Psoas muscle (tissue), 8 donors: ENCODE results near the gene PCSK7. TPM values are rescaled to one million over a fixed set of nuclear protein-coding genes. Genes with fewer than 3 reads are reported as not detected.

Experiments used
- ATAC-seq, 4 donors: fragments of 200-7000 bp; cut with Tn5 transposase; one replicate each; pipeline ENCODE4 v1.9.1; 2020; ENCODE audit warnings: moderate library complexity in 3 of 4, mild to moderate bottlenecking in 2 of 4
- DNase-seq, 2 donors: peaks; one replicate each; pipeline ENCODE4 v3.0.0-alpha.2; 2020
- H3K27ac ChIP-seq: fragments of 200-600 bp; one replicate; pipeline ENCODE4 v1.8.0; 2022
- H3K27me3 ChIP-seq, 3 donors: fragments of 200-600 bp in 1 of 3; one replicate each; pipeline versions ENCODE4 v1.6.1 to v1.8.0; 2013 to 2022; ENCODE audit warnings: low read length in 2 of 3, mild to moderate bottlenecking in 2 of 3, moderate library complexity in 1 of 3; ENCODE audit not compliant: insufficient read depth in 3 of 3
- H3K36me3 ChIP-seq, 2 donors: fragments of 200-600 bp in 1 of 2; one replicate each; pipeline versions ENCODE4 v1.6.1 to v1.8.0; 2013 to 2022; ENCODE audit warnings: low read depth in 1 of 2, mild to moderate bottlenecking in 1 of 2, moderate library complexity in 1 of 2; ENCODE audit not compliant: insufficient read depth in 1 of 2
- H3K4me1 ChIP-seq: fragments of 200-600 bp; one replicate; pipeline ENCODE4 v1.8.0; 2022
- H3K4me3 ChIP-seq: fragments of 200-600 bp; one replicate; pipeline ENCODE4 v1.8.0; 2022; ENCODE audit warnings: mild to moderate bottlenecking
- H3K9me3 ChIP-seq: fragments of 200-600 bp; one replicate; pipeline ENCODE4 v1.8.0; 2022
- WGBS, 3 donors: extraction: QIAGEN DNeasy Blood & Tissue Kit; methylation state at CpG; one replicate each; pipeline versions ENCODE4 v1.1.6 to v1.1.7; 2013; 5-methylcytosine and 5-hydroxymethylcytosine counted together
- intact Hi-C, 2 donors: fragments of 100-400 bp; cut with DNase I; formaldehyde crosslinking; loops; one replicate each; pipeline versions ENCODE4 v1.11.0 to v1.14.2; 2022
- polyA plus RNA-seq, 3 donors: library from polyadenylated mRNA; stranded (reverse); fragments of 200-250 nt; gene quantifications; one replicate each; pipeline ENCODE4 v1.2.3, GENCODE V29; 2013
- total RNA-seq, 4 donors: library from RNA; stranded (reverse); fragmentation: NEBNext Ultra II Directional in 2 of 4; extraction: Animal tissue kit (Norgen Biotek cat#: 25700) in 2 of 4; gene quantifications; one replicate each; pipeline versions ENCODE4 v1.2.1 to v1.2.4, GENCODE V29; 2021 to 2023
- TF ChIP-seq, protein P1 (sequence below): fragments of 200-600 bp; IDR thresholded peaks from one replicate; pipeline ENCODE4 v1.8.0; 2022; ENCODE audit warnings: antibody characterized with exemption
- donor health status: healthy with polysubstance abuse.
- donor health status: DM: no; HTN: no; CAD: no; lungs with moderate emphysema.
- donor health status: Bipolar disorder and iron deficiency.
- donor health status: healthy.
- donor health status: DM: yes; HTN: yes; CAD: no.
- donor health status: DM: no; HTN: no; CAD: no.
- donor health status: DM: no; HTN: no; CAD: no.
- donor health status: DM: yes; HTN: yes; CAD: no.

PCSK7 gene
- total and polyA plus RNA-seq, 7 donors, result 9.9 to 23.6 (median 17.5) TPM

DNA sequence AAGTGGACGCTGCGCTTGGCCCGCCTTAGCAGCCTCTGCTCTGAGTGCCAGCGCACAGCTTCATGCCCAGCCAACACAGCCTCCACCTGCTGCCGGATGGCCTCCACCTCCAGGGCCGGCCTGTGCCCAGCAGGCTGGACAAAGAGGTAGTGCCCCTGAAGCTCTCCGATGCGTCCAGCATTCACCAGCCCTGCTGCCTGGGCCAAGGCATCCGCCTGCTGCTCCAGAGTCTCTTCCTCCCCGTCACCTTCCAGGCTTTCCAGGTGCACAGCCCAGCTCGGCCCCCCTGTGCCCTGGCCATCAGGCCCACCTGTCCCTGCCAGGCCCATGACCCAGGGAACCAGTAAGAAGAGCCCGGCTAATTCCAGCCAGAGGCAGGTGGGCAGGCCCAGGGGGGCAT, 2.5 kb downstream of the PCSK7 start:
- intact Hi-C loops, result loop anchor here (5.0 to 10.0 kb wide), 4 partner anchors 125 to 442 kb away; partner anchors contain the start of gene ZPR1 (in 1 of the 2)
- no peaks in the 10 kb centered on the region for H3K9me3 ChIP-seq
- TF ChIP-seq, protein P1, sequence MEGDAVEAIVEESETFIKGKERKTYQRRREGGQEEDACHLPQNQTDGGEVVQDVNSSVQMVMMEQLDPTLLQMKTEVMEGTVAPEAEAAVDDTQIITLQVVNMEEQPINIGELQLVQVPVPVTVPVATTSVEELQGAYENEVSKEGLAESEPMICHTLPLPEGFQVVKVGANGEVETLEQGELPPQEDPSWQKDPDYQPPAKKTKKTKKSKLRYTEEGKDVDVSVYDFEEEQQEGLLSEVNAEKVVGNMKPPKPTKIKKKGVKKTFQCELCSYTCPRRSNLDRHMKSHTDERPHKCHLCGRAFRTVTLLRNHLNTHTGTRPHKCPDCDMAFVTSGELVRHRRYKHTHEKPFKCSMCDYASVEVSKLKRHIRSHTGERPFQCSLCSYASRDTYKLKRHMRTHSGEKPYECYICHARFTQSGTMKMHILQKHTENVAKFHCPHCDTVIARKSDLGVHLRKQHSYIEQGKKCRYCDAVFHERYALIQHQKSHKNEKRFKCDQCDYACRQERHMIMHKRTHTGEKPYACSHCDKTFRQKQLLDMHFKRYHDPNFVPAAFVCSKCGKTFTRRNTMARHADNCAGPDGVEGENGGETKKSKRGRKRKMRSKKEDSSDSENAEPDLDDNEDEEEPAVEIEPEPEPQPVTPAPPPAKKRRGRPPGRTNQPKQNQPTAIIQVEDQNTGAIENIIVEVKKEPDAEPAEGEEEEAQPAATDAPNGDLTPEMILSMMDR, result no peak
- H3K4me3 ChIP-seq, result no peak overlapping the region
- ATAC-seq (no peak), DNase-seq (no peak)
- H3K4me1 ChIP-seq, result peaks cover 23% of the 10 kb centered on the region
- no peak overlapping the region for H3K27ac ChIP-seq
- H3K36me3 ChIP-seq, result peaks cover 0 to 47% of the 10 kb centered on the region in 2 donors
- H3K27me3 ChIP-seq, result no peaks in the 10 kb centered on the region
- 91 to 93% (median 92%) methylated on average over 12 of the region's 12 CpGs for WGBS, 3 donors

DNA sequence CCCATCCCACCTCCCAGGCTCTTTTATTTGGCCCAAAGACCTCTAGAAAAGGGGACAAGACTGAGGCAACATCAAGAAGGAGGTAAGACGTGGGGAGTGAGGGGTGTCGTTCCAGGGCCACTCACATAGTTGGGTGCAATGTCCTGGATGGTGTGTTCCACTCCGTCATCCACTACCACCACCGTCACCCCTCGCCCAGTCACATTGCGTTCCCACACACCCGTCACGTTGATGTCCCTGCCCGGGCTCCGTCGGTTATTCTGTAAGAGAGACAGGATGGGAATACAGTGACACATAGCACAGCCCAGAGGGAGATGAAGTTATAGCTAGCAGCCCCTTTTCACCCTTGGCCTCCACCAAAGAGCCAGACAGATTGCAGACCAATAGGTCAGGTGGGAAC, 3.8 kb downstream of the PCSK7 start:
- intact Hi-C loops, result loop anchor here (5.0 to 10.0 kb wide), 4 partner anchors 123 to 441 kb away; partner anchors contain the start of gene ZPR1 (in 1 of the 2)

DNA sequence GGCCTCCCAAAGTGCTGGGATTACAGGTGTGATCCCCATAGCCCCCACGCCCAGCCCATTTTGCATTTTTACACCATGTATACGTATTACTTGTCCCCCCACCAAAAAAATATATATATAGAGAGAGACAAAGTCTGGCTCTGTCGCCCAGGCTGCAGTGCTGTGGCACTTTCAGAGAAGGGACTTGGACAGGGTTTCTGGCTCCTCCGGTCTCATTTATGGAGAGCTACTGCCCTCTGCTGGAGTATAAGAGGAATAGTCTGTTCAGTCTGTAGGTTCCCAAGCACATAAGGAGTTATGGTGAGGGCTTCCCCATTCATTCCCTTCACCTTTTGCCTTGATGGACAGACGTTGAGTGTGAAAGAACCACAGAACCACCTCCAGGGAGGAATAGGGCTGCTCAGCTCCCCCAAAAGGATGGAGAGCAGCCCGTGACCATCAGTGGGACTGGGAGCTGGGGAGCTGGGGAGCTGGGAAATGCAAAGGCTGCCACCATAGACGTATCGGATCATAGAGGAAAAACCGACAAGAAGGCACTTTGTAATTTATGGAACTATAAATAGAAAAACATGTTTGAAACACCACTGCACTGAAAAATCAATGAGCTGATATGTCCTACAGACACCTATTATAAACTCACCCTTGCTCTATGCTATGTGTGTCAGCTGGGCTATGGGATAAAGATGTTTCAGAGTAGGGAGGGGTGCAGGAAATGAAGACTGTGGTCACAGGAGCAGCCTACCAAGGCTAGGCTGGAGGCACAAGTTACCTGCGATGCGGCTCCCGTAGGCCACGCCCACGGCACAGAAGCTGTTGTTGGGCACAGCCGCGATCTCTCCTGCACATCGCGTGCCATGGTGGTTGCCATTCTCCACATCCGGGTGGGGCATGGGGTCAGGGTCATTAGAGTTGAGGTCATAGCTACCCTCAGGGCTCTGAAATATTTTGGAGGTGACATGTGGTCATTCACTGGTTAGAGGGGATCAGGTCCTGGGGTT, 5.2 kb downstream of the PCSK7 start:
- peak; percentile 75 to 84 (median 82) for ATAC-seq
- Histone ChIP-seq H3K27me3 (no peaks in the 10 kb centered on the region), H3K36me3 (peaks cover 0 to 67% of the 10 kb centered on the region in 2 donors), H3K4me3 (no peak overlapping the region), H3K4me1 (peaks cover 29% of the 10 kb centered on the region), H3K27ac (no peak overlapping the region), H3K9me3 (no peaks in the 10 kb centered on the region)
- no peak for DNase-seq
- intact Hi-C loops, result loop anchor here (2.0 to 10.0 kb wide), 5 partner anchors 46 to 439 kb away; partner anchors contain the start of gene ZPR1 (in 1 of the 2)
- TF ChIP-seq, protein P1, result peak; percentile 87
- WGBS, 3 donors, result 61 to 66% (median 65%) methylated on average over 19 of the region's 19 CpGs

More for the DNA sequence above, 3.8 kb downstream of the PCSK7 start:
- H3K36me3 ChIP-seq, result peaks cover 0 to 59% of the 10 kb centered on the region in 2 donors
- no peaks in the 10 kb centered on the region for H3K27me3 ChIP-seq
- H3K4me3 ChIP-seq, result no peak overlapping the region
- DNase-seq (no peak), ATAC-seq (no peak)
- WGBS, 3 donors, result 87 to 96% (median 92%) methylated on average over 11 of the region's 11 CpGs
- H3K27ac ChIP-seq, result no peak overlapping the region
- peaks cover 16% of the 10 kb centered on the region for H3K4me1 ChIP-seq
- H3K9me3 ChIP-seq, result no peaks in the 10 kb centered on the region
- TF ChIP-seq, protein P1, result no peak

DNA sequence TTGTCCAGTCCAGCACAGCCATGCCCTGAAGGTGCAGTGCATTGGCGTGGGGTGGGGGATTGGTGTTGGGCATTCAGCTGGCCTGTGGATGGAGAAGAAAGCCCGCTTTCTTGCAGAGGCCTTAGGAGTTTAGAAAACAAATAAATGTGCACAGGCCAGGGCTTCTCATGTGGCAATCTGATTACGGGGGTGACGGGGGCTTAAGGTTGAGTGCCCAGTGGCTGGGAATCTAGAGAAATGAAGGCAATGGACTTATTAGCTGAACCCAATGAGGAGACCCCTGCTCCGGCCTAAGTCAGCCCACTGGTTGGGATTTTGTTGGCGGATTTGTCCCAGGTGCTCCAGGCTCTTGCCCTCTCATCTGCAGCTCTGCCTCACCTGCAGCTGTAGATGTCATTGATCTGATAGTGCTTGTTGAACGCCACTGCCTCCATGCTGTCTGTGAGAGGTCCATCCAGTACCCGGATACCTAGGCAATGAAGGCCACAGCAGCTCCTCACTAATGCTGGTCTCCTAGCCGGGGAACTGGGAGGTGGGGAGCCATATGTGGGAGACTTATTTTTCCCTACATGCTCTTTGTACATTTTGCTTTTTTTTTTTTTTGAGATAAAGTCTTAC, 6.2 kb downstream of the PCSK7 start:
- no peak overlapping the region for H3K4me3 ChIP-seq
- H3K27ac ChIP-seq, result no peak overlapping the region
- H3K4me1 ChIP-seq, result peaks cover 31% of the 10 kb centered on the region
- DNase-seq (no peak), ATAC-seq (no peak)
- H3K36me3 ChIP-seq, result peaks cover 0 to 67% of the 10 kb centered on the region in 2 donors
- H3K27me3 ChIP-seq, result no peaks in the 10 kb centered on the region
- intact Hi-C loops, result loop anchor here (2.0 to 10.0 kb wide), 5 partner anchors 45 to 438 kb away; partner anchors contain the start of gene ZPR1 (in 1 of the 2)
- WGBS, 3 donors, result 94% methylated on average over 9 of the region's 9 CpGs
- TF ChIP-seq, protein P1, result no peak
- H3K9me3 ChIP-seq, result no peaks in the 10 kb centered on the region
